H9 (cell line): ENCODE results near the gene TP53BP1. TPM values are rescaled to one million over a fixed set of nuclear protein-coding genes. Genes with fewer than 3 reads are reported as not detected.

Experiments used
- DNase-seq: peaks from one replicate; pipeline ENCODE4 v3.0.0-alpha.2; 2017
- H2AFZ ChIP-seq: one replicate; pipeline ENCODE4 v1.6.1; 2013; ENCODE audit warnings: mild to moderate bottlenecking, low read length, control low read depth, moderate library complexity
- H2AK5ac ChIP-seq: 2 replicates; pipeline ENCODE4 v1.6.1; 2013; ENCODE audit warnings: low read length, control low read depth, mixed read lengths; ENCODE audit not compliant: insufficient read length
- H2BK120ac ChIP-seq: one replicate; pipeline ENCODE4 v1.6.1; 2013; ENCODE audit warnings: low read depth, mild to moderate bottlenecking, low read length, control low read depth, inconsistent platforms; ENCODE audit not compliant: poor library complexity, severe bottlenecking
- H2BK12ac ChIP-seq: 2 replicates; pipeline ENCODE4 v1.6.1; 2013; ENCODE audit warnings: low read length, control low read depth, mixed read lengths, low read depth; ENCODE audit not compliant: insufficient read length
- H2BK15ac ChIP-seq: 2 replicates; pipeline ENCODE4 v1.6.1; 2013; ENCODE audit warnings: low read depth, low read length, control low read depth
- H2BK20ac ChIP-seq: one replicate; pipeline ENCODE4 v1.6.1; 2013; ENCODE audit warnings: low read depth, mild to moderate bottlenecking, low read length, control low read depth, inconsistent platforms; ENCODE audit not compliant: poor library complexity, severe bottlenecking
- H2BK5ac ChIP-seq: 2 replicates; pipeline ENCODE4 v1.6.1; 2013; ENCODE audit warnings: low read length, control low read depth, mixed read lengths; ENCODE audit not compliant: insufficient read length
- H3K14ac ChIP-seq: 2 replicates; pipeline ENCODE4 v1.6.1; 2013; ENCODE audit warnings: low read length, control low read depth; ENCODE audit not compliant: insufficient read depth
- H3K18ac ChIP-seq: 2 replicates; pipeline ENCODE4 v1.6.1; 2013; ENCODE audit warnings: low read depth, mild to moderate bottlenecking, mixed read lengths, low read length, control low read depth; ENCODE audit not compliant: insufficient read length
- H3K23ac ChIP-seq: 2 replicates; pipeline ENCODE4 v1.6.1; 2013; ENCODE audit warnings: low read length, control low read depth, mixed read lengths, low read depth; ENCODE audit not compliant: insufficient read length
- H3K23me2 ChIP-seq: 2 replicates; pipeline ENCODE4 v1.6.1; 2013; ENCODE audit warnings: low read depth, mild to moderate bottlenecking, mixed read lengths, low read length, control low read depth; ENCODE audit not compliant: insufficient read length, poor library complexity, severe bottlenecking
- H3K27ac ChIP-seq: 2 replicates; pipeline ENCODE4 v1.5.1; 2013; ENCODE audit warnings: low read length, control low read depth, mixed read lengths, low read depth; ENCODE audit not compliant: insufficient read length
- H3K27me3 ChIP-seq: 2 replicates; pipeline ENCODE4 v1.6.1; 2013; ENCODE audit warnings: low read length, control low read depth, inconsistent platforms; ENCODE audit not compliant: insufficient read depth
- H3K4ac ChIP-seq: 2 replicates; pipeline ENCODE4 v1.6.1; 2013; ENCODE audit warnings: low read depth, mild to moderate bottlenecking, control low read depth, inconsistent platforms, low read length, moderate library complexity
- H3K4me1 ChIP-seq: 2 replicates; pipeline ENCODE4 v1.6.1; 2013; ENCODE audit warnings: low read length, control low read depth, inconsistent platforms; ENCODE audit not compliant: insufficient read depth
- H3K4me2 ChIP-seq: 2 replicates; pipeline ENCODE4 v1.6.1; 2013; ENCODE audit warnings: low read length, control low read depth, mixed read lengths; ENCODE audit not compliant: insufficient read length, insufficient read depth
- H3K56ac ChIP-seq: 2 replicates; pipeline ENCODE4 v1.6.1; 2013; ENCODE audit warnings: low read depth, mild to moderate bottlenecking, mixed read lengths, low read length, control low read depth; ENCODE audit not compliant: insufficient read length
- H3K79me1 ChIP-seq: 2 replicates; pipeline ENCODE4 v1.6.1; 2013; ENCODE audit warnings: low read depth, mild to moderate bottlenecking, moderate library complexity, low read length, control low read depth, inconsistent platforms; ENCODE audit not compliant: insufficient read depth, poor library complexity, severe bottlenecking
- H3K79me2 ChIP-seq: 2 replicates; pipeline ENCODE4 v1.6.1; 2013; ENCODE audit warnings: low read length, control low read depth, inconsistent platforms; ENCODE audit not compliant: insufficient read depth
- H3K9ac ChIP-seq: 2 replicates; pipeline ENCODE4 v1.6.1; 2013; ENCODE audit warnings: low read length, control low read depth, mixed read lengths; ENCODE audit not compliant: insufficient read length; ENCODE audit errors: extremely low read depth
- H3K9me3 ChIP-seq: one replicate; pipeline ENCODE4 v1.6.1; 2013; ENCODE audit warnings: low read depth, low read length, inconsistent platforms; ENCODE audit not compliant: control insufficient read depth
- H3T11ph ChIP-seq: one replicate; pipeline ENCODE4 v1.6.1; 2013; ENCODE audit warnings: mild to moderate bottlenecking, low read length, control low read depth, inconsistent platforms
- H4K20me1 ChIP-seq: one replicate; pipeline ENCODE4 v1.6.1; 2013; ENCODE audit not compliant: control insufficient read depth, insufficient read length, insufficient read depth
- H4K5ac ChIP-seq: 2 replicates; pipeline ENCODE4 v1.6.1; 2013; ENCODE audit warnings: low read depth, mild to moderate bottlenecking, mixed read lengths, low read length, control low read depth; ENCODE audit not compliant: insufficient read length
- H4K8ac ChIP-seq: replicated peaks from 2 replicates; pipeline ENCODE4 v1.6.1; 2013; ENCODE audit warnings: low read length, control low read depth, mixed read lengths, low read depth; ENCODE audit not compliant: insufficient read length
- H4K91ac ChIP-seq: 2 replicates; pipeline ENCODE4 v1.6.1; 2013; ENCODE audit warnings: low read depth, mild to moderate bottlenecking, moderate library complexity, mixed read lengths, low read length, control low read depth; ENCODE audit not compliant: insufficient read length
- H3K27ac Mint-ChIP-seq, 3 experiments: 2 replicates in 2 of 3; 3 replicates in 1 of 3; pipeline ENCODE4 v1.8.0; 2020 to 2021; ENCODE audit warnings: mixed read lengths in 3 of 3, mild to moderate bottlenecking in 1 of 3, moderate library complexity in 1 of 3
- H3K27me3 Mint-ChIP-seq: 2 replicates; pipeline ENCODE4 v1.8.0; 2021; ENCODE audit warnings: low read depth, mild to moderate bottlenecking, moderate library complexity, mixed read lengths
- H3K36me3 Mint-ChIP-seq, 3 experiments: 2 replicates in 2 of 3; 3 replicates in 1 of 3; pipeline ENCODE4 v1.8.0; 2020 to 2021; ENCODE audit warnings: low read depth in 3 of 3, mixed read lengths in 3 of 3; ENCODE audit not compliant: insufficient read depth in 1 of 3
- H3K4me1 Mint-ChIP-seq, 2 experiments: 2 replicates each; pipeline ENCODE4 v1.8.0; 2020; ENCODE audit warnings: mixed read lengths in 2 of 2
- H3K4me3 Mint-ChIP-seq, 2 experiments: 2 replicates in 1 of 2; 3 replicates in 1 of 2; pipeline ENCODE4 v1.8.0; 2020 to 2021; ENCODE audit warnings: mild to moderate bottlenecking in 2 of 2, mixed read lengths in 2 of 2, moderate library complexity in 1 of 2
- H3K9me3 Mint-ChIP-seq, 2 experiments: 2 replicates in 1 of 2; 3 replicates in 1 of 2; pipeline ENCODE4 v1.8.0; 2020; ENCODE audit warnings: mild to moderate bottlenecking in 2 of 2, mixed read lengths in 2 of 2, moderate library complexity in 1 of 2
- WGBS: extraction: QIAGEN DNeasy Blood & Tissue Kit; methylation state at CpG from one replicate; pipeline ENCODE4 v1.1.7; 2013; ENCODE audit warnings: missing lambda C conversion rate, low lambda C conversion rate, mixed read lengths; ENCODE audit not compliant: insufficient read length; ENCODE audit errors: extremely low coverage; 5-methylcytosine and 5-hydroxymethylcytosine counted together
- total RNA-seq: library from RNA; stranded (reverse); gene quantifications from 2 replicates; pipeline ENCODE4 v1.2.1, GENCODE V29; 2021
- TF ChIP-seq, protein P1 (sequence below): fragments of 200-600 bp; sonication (generic); conservative IDR thresholded peaks from 3 replicates; pipeline ENCODE4 v1.8.0; 2021; ENCODE audit warnings: antibody characterized with exemption, mild to moderate bottlenecking

TP53BP1 gene
- total RNA-seq, 1 experiment from 2014 or later, result 81.5 TPM

DNA sequence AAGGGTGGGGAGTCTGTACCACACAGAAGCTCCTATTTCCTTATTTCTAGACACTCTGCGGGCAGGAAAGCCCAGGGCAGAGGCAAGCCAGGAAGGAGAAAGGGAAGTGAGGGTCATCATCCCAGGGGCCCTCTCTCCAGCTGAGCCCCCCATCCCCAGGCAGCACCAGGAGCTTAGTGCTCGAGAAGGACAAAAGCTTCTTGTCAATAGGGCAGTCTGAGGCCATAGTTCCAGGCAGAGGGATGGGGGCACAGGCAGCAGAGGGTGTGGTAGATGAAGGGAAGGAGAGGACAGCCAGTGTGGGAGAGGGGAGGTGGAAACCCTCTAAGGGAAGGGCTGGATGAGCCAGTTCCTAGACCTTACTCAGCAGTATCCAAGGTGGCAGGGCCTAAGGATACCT, 27.2 kb upstream of the TP53BP1 start:
- Mint-ChIP-seq H3K27ac (no peak overlapping the region), H3K4me3 (no peak overlapping the region), H3K36me3 (peaks cover 0 to 5% (median 2%) of the 10 kb centered on the region in 3 experiments; a peak in 3 of 7 replicates), H3K9me3 (no peaks in the 10 kb centered on the region; a peak in 1 of 5 replicates), H3K27me3 (peaks cover 94% of the 10 kb centered on the region), H3K4me1 (peaks cover 34 to 44% of the 10 kb centered on the region in 2 experiments)
- Histone ChIP-seq H3K4me2 (no peak overlapping the region), H3K23me2 (peaks cover 17% of the 10 kb centered on the region), H2BK12ac (no peak overlapping the region), H3K14ac (no peak overlapping the region), H2AFZ (no peak overlapping the region), H4K20me1 (no peaks in the 10 kb centered on the region), H3K9me3 (no peaks in the 10 kb centered on the region), H3K4me1 (peaks cover 3% of the 10 kb centered on the region; the same call in 1 of the 2 replicates), H3T11ph (no peak overlapping the region), H3K27me3 (peaks cover 11% of the 10 kb centered on the region; the same call in 1 of the 2 replicates), H3K79me1 (no peaks in the 10 kb centered on the region), H3K56ac (no peak overlapping the region), H4K8ac (no peak overlapping the region), H2BK15ac (no peak overlapping the region), H3K9ac (no peak overlapping the region), H4K91ac (no peak overlapping the region), H2BK20ac (no peak overlapping the region), H3K23ac (no peak overlapping the region), H2BK120ac (no peak overlapping the region), H2AK5ac (no peak overlapping the region), H3K4ac (no peak overlapping the region), H3K79me2 (no peaks in the 10 kb centered on the region), H2BK5ac (no peak overlapping the region), H3K18ac (no peak overlapping the region), H3K27ac (no peak overlapping the region), H4K5ac (no peak overlapping the region)
- no CpG with 5 or more reads among the region's 2 CpGs for WGBS
- TF ChIP-seq, protein P1, sequence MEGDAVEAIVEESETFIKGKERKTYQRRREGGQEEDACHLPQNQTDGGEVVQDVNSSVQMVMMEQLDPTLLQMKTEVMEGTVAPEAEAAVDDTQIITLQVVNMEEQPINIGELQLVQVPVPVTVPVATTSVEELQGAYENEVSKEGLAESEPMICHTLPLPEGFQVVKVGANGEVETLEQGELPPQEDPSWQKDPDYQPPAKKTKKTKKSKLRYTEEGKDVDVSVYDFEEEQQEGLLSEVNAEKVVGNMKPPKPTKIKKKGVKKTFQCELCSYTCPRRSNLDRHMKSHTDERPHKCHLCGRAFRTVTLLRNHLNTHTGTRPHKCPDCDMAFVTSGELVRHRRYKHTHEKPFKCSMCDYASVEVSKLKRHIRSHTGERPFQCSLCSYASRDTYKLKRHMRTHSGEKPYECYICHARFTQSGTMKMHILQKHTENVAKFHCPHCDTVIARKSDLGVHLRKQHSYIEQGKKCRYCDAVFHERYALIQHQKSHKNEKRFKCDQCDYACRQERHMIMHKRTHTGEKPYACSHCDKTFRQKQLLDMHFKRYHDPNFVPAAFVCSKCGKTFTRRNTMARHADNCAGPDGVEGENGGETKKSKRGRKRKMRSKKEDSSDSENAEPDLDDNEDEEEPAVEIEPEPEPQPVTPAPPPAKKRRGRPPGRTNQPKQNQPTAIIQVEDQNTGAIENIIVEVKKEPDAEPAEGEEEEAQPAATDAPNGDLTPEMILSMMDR, result no peak
- DNase-seq, result no peak
